Lower leg skin (tissue), 3 donors: ENCODE data around the gene PDK1.

ENCODE experiments used
- POLR2A ChIP-seq, 2 donors: fragments of 450-650 bp; IDR thresholded peaks; one replicate each; pipeline ENCODE4 v1.6.1; 2016 to 2017; ENCODE audit warnings: antibody characterized with exemption in 2 of 2, mild to moderate bottlenecking in 1 of 2, moderate library complexity in 1 of 2
- TF ChIP-seq, protein P1 (sequence below), 3 donors: fragments of 450-650 bp; IDR thresholded peaks; one replicate each; pipeline ENCODE4 v1.5.1; 2016; ENCODE audit warnings: antibody characterized with exemption in 3 of 3, mild to moderate bottlenecking in 3 of 3, moderate library complexity in 2 of 3

GRCh38 chr2:172555522-172556283, at the start of gene PDK1:
- TF ChIP-seq POLR2A (IDR thresholded peaks at IDR 0.05), result peak in 1 of 2 donors; percentile 3
- TF ChIP-seq, protein P1, sequence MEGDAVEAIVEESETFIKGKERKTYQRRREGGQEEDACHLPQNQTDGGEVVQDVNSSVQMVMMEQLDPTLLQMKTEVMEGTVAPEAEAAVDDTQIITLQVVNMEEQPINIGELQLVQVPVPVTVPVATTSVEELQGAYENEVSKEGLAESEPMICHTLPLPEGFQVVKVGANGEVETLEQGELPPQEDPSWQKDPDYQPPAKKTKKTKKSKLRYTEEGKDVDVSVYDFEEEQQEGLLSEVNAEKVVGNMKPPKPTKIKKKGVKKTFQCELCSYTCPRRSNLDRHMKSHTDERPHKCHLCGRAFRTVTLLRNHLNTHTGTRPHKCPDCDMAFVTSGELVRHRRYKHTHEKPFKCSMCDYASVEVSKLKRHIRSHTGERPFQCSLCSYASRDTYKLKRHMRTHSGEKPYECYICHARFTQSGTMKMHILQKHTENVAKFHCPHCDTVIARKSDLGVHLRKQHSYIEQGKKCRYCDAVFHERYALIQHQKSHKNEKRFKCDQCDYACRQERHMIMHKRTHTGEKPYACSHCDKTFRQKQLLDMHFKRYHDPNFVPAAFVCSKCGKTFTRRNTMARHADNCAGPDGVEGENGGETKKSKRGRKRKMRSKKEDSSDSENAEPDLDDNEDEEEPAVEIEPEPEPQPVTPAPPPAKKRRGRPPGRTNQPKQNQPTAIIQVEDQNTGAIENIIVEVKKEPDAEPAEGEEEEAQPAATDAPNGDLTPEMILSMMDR (IDR thresholded peaks at IDR 0.05), result no peak
